HepG2 (cell line): Measurements from ENCODE around the gene ATP8A2. TPM values are rescaled to one million over a fixed set of nuclear protein-coding genes. Genes with fewer than 3 reads are reported as not detected.

ENCODE experiments used
- ATAC-seq: fragments of 200-7000 bp; cut with Tn5 transposase; 3 replicates; pipeline ENCODE4 v1.9.1; 2020; ENCODE audit warnings: mild to moderate bottlenecking, moderate library complexity
- BruUV-seq: library from RNA; stranded (reverse); fragments of 400-500 nt; replicated peaks from 2 replicates; lab custom pipeline; 2021; lab: Mats Ljungman, UMichigan
- CTCF ChIA-PET: fragments of 300-600 bp; formaldehyde crosslinking; extraction: SDS; loops from one replicate; lab custom pipeline; 2021; ENCODE audit warnings: low total read pairs, inconsistent platforms, low intra/inter-chr PET ratio; lab: Yijun Ruan, JAX
- POLR2A ChIA-PET: fragments of 350-600 bp; sonication (Branson Sonifier 250); formaldehyde crosslinking; loops from one replicate; lab custom pipeline; 2020; ENCODE audit warnings: antibody characterized with exemption, inconsistent platforms; lab: Yijun Ruan, JAX
- DNase-seq: peaks from one replicate; pipeline ENCODE4 v3.0.0-alpha.2; 2015; ENCODE audit warnings: low spot score
- FAIRE-seq: peaks from 3 replicates; lab custom pipeline; 2011; peaks lifted over from hg19 to GRCh38; lab: Jason Lieb, UNC
- H2AFZ ChIP-seq: one replicate; pipeline ENCODE4 v1.6.1; 2011; ENCODE audit warnings: low read length, inconsistent platforms
- H3K27ac ChIP-seq: fragments of 300-600 bp; 3 replicates; pipeline ENCODE4 v1.8.0; 2011; ENCODE audit warnings: mixed run types, mild to moderate bottlenecking, mixed read lengths, low read length, inconsistent platforms; ENCODE audit not compliant: insufficient read depth; ENCODE audit errors: extremely low read length
- H3K27me3 ChIP-seq, 2 experiments: fragments of 200-600 bp in 1 of 2; 2 replicates in 1 of 2; 3 replicates in 1 of 2; pipeline versions ENCODE4 v1.6.0 to v1.8.0; 2011; ENCODE audit warnings: low read length in 2 of 2, mild to moderate bottlenecking in 2 of 2, moderate library complexity in 2 of 2, inconsistent platforms in 1 of 2; ENCODE audit not compliant: insufficient read depth in 2 of 2, control insufficient read depth in 1 of 2
- H3K36me3 ChIP-seq, 2 experiments: fragments of 200-600 bp in 1 of 2; replicated peaks in 1 of 2; 2 replicates in 1 of 2; 3 replicates in 1 of 2; pipeline versions ENCODE4 v1.5.1 to v1.8.0; 2011; ENCODE audit warnings: low read length in 2 of 2, inconsistent platforms in 1 of 2; ENCODE audit not compliant: insufficient read depth in 2 of 2, control insufficient read depth in 1 of 2
- H3K4me1 ChIP-seq: 2 replicates; pipeline ENCODE4 v1.5.1; 2012; ENCODE audit warnings: low read length, inconsistent platforms; ENCODE audit not compliant: insufficient read depth
- H3K4me2 ChIP-seq: 2 replicates; pipeline ENCODE4 v1.6.0; 2011; ENCODE audit warnings: low read depth, low read length, inconsistent platforms
- H3K4me3 ChIP-seq, 3 experiments: fragments of 200-600 bp in 1 of 3; sonication (generic), shearing (Covaris generic) in 1 of 3; replicated peaks in 1 of 3; 2 replicates each; pipeline ENCODE4 v1.5.1; 2011 to 2016; ENCODE audit warnings: low read length in 3 of 3, inconsistent platforms in 2 of 3, low read depth in 2 of 3, mild to moderate bottlenecking in 2 of 3, control low read depth in 1 of 3, mixed read lengths in 1 of 3; ENCODE audit not compliant: insufficient read depth in 1 of 3
- H3K79me2 ChIP-seq: one replicate; pipeline ENCODE4 v1.6.1; 2011; ENCODE audit warnings: low read length, inconsistent platforms; ENCODE audit not compliant: insufficient read depth
- H3K9ac ChIP-seq: 2 replicates; pipeline ENCODE4 v1.6.0; 2011; ENCODE audit warnings: mild to moderate bottlenecking, low read depth, low read length, inconsistent platforms; ENCODE audit not compliant: insufficient read depth
- H3K9me3 ChIP-seq: 2 replicates; pipeline ENCODE4 v1.5.1; 2012; ENCODE audit warnings: mild to moderate bottlenecking, low read length
- H4K20me1 ChIP-seq: 2 replicates; pipeline ENCODE4 v1.6.0; 2011; ENCODE audit warnings: inconsistent platforms, mild to moderate bottlenecking, low read length, moderate library complexity; ENCODE audit not compliant: insufficient read depth
- CHD4 ChIP-seq: fragments of 200-600 bp; sonication (generic); IDR thresholded peaks from 2 replicates; pipeline ENCODE4 v1.7.0; 2017; ENCODE audit warnings: mild to moderate bottlenecking, low read length, borderline replicate concordance
- ZNF605 ChIP-seq: sonication (generic); formaldehyde crosslinking; IDR thresholded peaks from 2 replicates; pipeline ENCODE4 v1.8.0; 2022; ENCODE audit warnings: mild to moderate bottlenecking, missing genetic modification reagents
- WGBS: methylation state at CpG from one replicate; pipeline ENCODE4 v1.1.6; 2017; ENCODE audit warnings: low lambda C conversion rate; 5-methylcytosine and 5-hydroxymethylcytosine counted together
- in situ Hi-C: cut with HindIII; loops from 2 replicates; pipeline ENCODE4 v1.10.0; 2017; ENCODE audit warnings: low pct_unique_long_range_greater_than_20kb; ENCODE audit not compliant: extremely low pct_ligation_motif_present
- intact Hi-C: fragments of 100-400 bp; cut with micrococcal nuclease; formaldehyde crosslinking; loops from one replicate; pipeline ENCODE4 v1.10.0; 2022; ENCODE audit not compliant: unreplicated experiment
- polyA plus RNA-seq, 8 experiments: library from polyadenylated mRNA; depleted of rRNA in 3 of 8; stranded (reverse) in 7 of 8; unstranded in 1 of 8; fragments of >200 nt; fragmentation: Illumina TruSeq in 4 of 8; extraction: Trizol in 4 of 8; gene quantifications; 2 replicates each; pipeline versions ENCODE4 v1.2.1 to v1.2.3, GENCODE V29; 2011 to 2016; ENCODE audit warnings: low read depth in 4 of 8, missing spikeins in 1 of 8, mixed read lengths in 1 of 8; ENCODE audit not compliant: insufficient read depth in 1 of 8
- total RNA-seq, 5 experiments: library from RNA; depleted of rRNA; stranded (reverse); fragments of >200 nt; fragmentation: Illumina TruSeq; extraction: Trizol; gene quantifications; 2 replicates each; pipeline ENCODE4 v1.2.3, GENCODE V29; 2016; ENCODE audit warnings: low read depth in 1 of 5
- TF ChIP-seq, protein P1 (sequence below): sonication (generic); formaldehyde crosslinking; IDR thresholded peaks from 2 replicates; pipeline ENCODE4 v1.4.0; 2020; ENCODE audit warnings: missing genetic modification reagents

Gene ATP8A2
- total and polyA plus RNA-seq, 2 of the 13 experiments (the other 11 are each of a cell fraction or from before 2014, with no cell fraction given): 0.09 TPM; not detected in 1

DNA sequence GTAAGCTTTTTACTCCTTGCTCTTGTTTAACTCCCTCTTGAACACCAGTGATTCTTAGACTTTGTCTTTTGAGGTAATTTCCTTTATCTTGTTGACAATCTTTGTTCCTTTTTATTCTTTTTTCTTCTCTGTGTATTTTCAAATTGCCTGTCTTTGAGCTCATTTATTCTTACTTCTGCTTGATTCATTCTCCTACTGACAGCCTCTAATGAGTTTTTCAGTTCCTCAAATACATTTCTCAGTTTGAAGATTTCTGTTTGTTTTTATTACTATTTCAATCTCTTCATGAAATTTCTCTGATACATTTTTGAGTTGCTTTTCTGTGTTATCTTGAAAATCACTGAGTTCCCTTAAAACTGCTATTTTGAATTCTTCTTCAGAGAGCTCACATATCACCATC is 154.1 kb downstream of the ATP8A2 start:
- no peaks in the 10 kb centered on the region for H3K27me3 ChIP-seq
- ChIA-PET POLR2A (no interaction called here), CTCF (no interaction called here)
- BruUV-seq: no TSS peak
- H3K27ac ChIP-seq: no peak overlapping the region
- in situ Hi-C loops (no loop called here), intact Hi-C loops (no loop called here)
- no peak for TF ChIP-seq ZNF605
- H3K9ac ChIP-seq: no peak overlapping the region
- FAIRE-seq (no peak), ATAC-seq (no peak), DNase-seq (no peak)
- no peaks in the 10 kb centered on the region for H4K20me1 ChIP-seq
- H3K4me2 ChIP-seq: no peak overlapping the region
- no peak overlapping the region for H3K4me3 ChIP-seq
- H3K36me3 ChIP-seq: no peaks in the 10 kb centered on the region
- peaks cover 41% of the 10 kb centered on the region for H3K9me3 ChIP-seq
- no peaks in the 10 kb centered on the region for H3K79me2 ChIP-seq
- H2AFZ ChIP-seq: no peak overlapping the region
- no peaks in the 10 kb centered on the region for H3K4me1 ChIP-seq

DNA sequence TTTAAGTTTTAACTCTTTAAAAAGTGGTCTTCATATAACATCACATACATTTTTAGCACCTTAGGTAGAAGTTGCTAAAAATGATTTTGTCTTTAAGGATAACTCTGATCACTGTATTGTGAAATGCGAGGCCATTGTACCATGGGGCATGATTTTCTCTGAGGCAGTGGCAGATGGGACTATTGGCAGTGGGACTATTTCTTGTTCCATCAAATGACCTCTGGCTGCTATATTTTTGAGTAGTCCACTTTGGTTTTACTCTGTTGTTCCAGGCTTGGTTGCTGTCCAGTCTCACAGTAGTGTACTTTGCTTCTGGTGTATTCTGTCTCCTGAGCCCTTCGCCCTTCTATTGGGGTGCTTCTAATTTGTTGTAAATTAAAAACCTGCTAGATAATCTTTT is 156.5 kb downstream of the ATP8A2 start:
- no peak for DNase-seq
- ChIA-PET POLR2A (no interaction called here), CTCF (no interaction called here)
- TF ChIP-seq CHD4: no peak
- TF ChIP-seq, protein P1, sequence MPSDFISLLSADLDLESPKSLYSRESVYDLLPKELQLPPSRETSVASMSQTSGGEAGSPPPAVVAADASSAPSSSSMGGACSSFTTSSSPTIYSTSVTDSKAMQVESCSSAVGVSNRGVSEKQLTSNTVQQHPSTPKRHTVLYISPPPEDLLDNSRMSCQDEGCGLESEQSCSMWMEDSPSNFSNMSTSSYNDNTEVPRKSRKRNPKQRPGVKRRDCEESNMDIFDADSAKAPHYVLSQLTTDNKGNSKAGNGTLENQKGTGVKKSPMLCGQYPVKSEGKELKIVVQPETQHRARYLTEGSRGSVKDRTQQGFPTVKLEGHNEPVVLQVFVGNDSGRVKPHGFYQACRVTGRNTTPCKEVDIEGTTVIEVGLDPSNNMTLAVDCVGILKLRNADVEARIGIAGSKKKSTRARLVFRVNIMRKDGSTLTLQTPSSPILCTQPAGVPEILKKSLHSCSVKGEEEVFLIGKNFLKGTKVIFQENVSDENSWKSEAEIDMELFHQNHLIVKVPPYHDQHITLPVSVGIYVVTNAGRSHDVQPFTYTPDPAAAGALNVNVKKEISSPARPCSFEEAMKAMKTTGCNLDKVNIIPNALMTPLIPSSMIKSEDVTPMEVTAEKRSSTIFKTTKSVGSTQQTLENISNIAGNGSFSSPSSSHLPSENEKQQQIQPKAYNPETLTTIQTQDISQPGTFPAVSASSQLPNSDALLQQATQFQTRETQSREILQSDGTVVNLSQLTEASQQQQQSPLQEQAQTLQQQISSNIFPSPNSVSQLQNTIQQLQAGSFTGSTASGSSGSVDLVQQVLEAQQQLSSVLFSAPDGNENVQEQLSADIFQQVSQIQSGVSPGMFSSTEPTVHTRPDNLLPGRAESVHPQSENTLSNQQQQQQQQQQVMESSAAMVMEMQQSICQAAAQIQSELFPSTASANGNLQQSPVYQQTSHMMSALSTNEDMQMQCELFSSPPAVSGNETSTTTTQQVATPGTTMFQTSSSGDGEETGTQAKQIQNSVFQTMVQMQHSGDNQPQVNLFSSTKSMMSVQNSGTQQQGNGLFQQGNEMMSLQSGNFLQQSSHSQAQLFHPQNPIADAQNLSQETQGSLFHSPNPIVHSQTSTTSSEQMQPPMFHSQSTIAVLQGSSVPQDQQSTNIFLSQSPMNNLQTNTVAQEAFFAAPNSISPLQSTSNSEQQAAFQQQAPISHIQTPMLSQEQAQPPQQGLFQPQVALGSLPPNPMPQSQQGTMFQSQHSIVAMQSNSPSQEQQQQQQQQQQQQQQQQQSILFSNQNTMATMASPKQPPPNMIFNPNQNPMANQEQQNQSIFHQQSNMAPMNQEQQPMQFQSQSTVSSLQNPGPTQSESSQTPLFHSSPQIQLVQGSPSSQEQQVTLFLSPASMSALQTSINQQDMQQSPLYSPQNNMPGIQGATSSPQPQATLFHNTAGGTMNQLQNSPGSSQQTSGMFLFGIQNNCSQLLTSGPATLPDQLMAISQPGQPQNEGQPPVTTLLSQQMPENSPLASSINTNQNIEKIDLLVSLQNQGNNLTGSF: no peak
- H3K27ac ChIP-seq: no peak overlapping the region
- no peaks in the 10 kb centered on the region for H3K36me3 ChIP-seq
- in situ Hi-C loops: no loop called here
- no peak overlapping the region for H2AFZ ChIP-seq
- H3K27me3 ChIP-seq: no peaks in the 10 kb centered on the region
- ATAC-seq: no peak
- H3K4me3 ChIP-seq: no peak overlapping the region
- no peaks in the 10 kb centered on the region for H3K4me1 ChIP-seq
- no peaks in the 10 kb centered on the region for H4K20me1 ChIP-seq
- H3K4me2 ChIP-seq: no peak overlapping the region
- peaks cover 41% of the 10 kb centered on the region for H3K9me3 ChIP-seq
- no peak overlapping the region for H3K9ac ChIP-seq
- FAIRE-seq: no peak
- no TSS peak for BruUV-seq
- WGBS: 13% methylated on average over 2 of the region's 2 CpGs
- no peaks in the 10 kb centered on the region for H3K79me2 ChIP-seq
- intact Hi-C loops: no loop called here
